BE2C (cell line): Measurements from ENCODE around the gene EXOC1.
"Not testable (repeated sequence)": the region's sequence is repeated elsewhere in the genome, so short reads cannot be mapped to it uniquely, and the experiment has no call there.

Experiments
- DNase-seq: peaks from one replicate; pipeline ENCODE4 v3.0.0-alpha.2; 2020
- H3K27me3 ChIP-seq: fragments of 250-450 bp; sonication (Bioruptor Pico); 2 replicates; pipeline ENCODE4 v1.5.1; 2020; ENCODE audit warnings: mild to moderate bottlenecking
- H3K36me3 ChIP-seq: fragments of 250-450 bp; sonication (Bioruptor Pico); 2 replicates; pipeline ENCODE4 v1.5.1; 2020; ENCODE audit warnings: mild to moderate bottlenecking
- H3K4me1 ChIP-seq: fragments of 250-450 bp; sonication (Bioruptor Pico); 2 replicates; pipeline ENCODE4 v1.5.1; 2020
- H3K4me3 ChIP-seq: 2 replicates; pipeline ENCODE4 v1.5.1; 2011; ENCODE audit warnings: low read depth, low read length
- H3K9me3 ChIP-seq: fragments of 250-450 bp; sonication (Bioruptor Pico); 2 replicates; pipeline ENCODE4 v1.5.1; 2020
- CTCF ChIP-seq: IDR thresholded peaks from 2 replicates; pipeline ENCODE4 v1.5.1; 2012; ENCODE audit warnings: mild to moderate bottlenecking, low read depth, low read length

EXOC1 gene

GRCh38 chr4:55838952-55839351 lies 14.5 kb upstream of the EXOC1 start:
- Histone ChIP-seq H3K4me3 (no peak overlapping the region), H3K27me3 (no peaks in the 10 kb centered on the region), H3K36me3 (no peaks in the 10 kb centered on the region), H3K9me3 (peaks cover 2% of the 10 kb centered on the region), H3K4me1 (no peaks in the 10 kb centered on the region)
- no peak for DNase-seq
- TF ChIP-seq CTCF: no peak

GRCh38 chr4:55840956-55841355 lies 12.5 kb upstream of the EXOC1 start:
- no peak for TF ChIP-seq CTCF
- DNase-seq: no peak

DNA sequence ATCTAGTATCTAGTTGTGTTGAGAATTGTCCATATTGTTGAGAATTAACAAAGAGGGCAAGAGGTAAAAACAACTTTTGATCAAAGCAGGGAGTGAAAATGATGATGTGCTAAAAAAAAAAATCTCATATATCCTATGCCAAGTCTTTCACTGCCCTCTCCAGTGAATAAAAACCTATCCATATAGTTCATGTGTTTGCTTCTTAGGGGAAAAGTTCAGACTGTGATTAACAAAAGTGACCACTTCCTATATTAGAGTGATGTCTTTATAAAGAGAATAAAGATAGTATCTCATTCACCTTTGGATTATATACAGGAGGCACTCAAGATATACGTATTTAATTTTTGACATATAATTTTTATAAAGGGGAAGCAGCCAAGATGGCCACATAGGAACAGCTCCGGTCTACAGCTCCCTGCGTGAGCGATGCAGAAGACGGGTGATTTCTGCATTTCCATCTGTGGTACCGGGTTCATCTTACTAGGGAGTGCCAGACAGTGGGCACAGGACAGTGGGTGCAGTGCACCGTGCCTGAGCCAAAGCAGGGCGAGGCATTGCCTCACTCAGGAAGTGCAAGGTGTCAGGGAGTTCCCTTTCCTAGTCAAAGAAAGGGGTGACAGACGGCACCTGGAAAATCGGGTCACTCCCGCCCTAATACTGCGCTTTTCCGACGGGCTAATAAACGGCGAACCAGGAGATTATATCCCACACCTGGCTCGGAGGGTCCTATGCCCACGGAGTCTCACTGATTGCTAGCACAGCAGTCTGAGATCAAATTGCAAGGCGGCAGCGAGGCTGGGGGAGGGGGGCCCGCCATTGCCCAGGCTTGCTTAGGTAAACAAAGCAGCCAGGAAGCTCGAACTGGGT lies 11.8 kb upstream of the EXOC1 start:
- not testable (repeated sequence) for H3K4me3 ChIP-seq, H3K9me3 ChIP-seq, H3K4me1 ChIP-seq, H3K27me3 ChIP-seq, DNase-seq, H3K36me3 ChIP-seq

More at GRCh38 chr4:55840956-55841355, 12.5 kb upstream of the EXOC1 start:
- Histone ChIP-seq H3K27me3 (no peaks in the 10 kb centered on the region), H3K9me3 (peaks cover 2% of the 10 kb centered on the region), H3K4me1 (no peaks in the 10 kb centered on the region), H3K4me3 (no peak overlapping the region), H3K36me3 (no peaks in the 10 kb centered on the region)

- H3K9me3 ChIP-seq, H3K27me3 ChIP-seq, H3K4me3 ChIP-seq, H3K4me1 ChIP-seq, H3K36me3 ChIP-seq, DNase-seq: not testable (repeated sequence)
These were observed 11.1 kb upstream of the EXOC1 start for GRCh38 chr4:55842312-55842711.

- H3K4me3 ChIP-seq: no peak overlapping the region
- no peak for DNase-seq
- H3K27me3 ChIP-seq: no peaks in the 10 kb centered on the region
- TF ChIP-seq CTCF: 0 out of 2 replicates have a peak, but pooled peaks have one; percentile 3
- H3K9me3 ChIP-seq: no peaks in the 10 kb centered on the region
- H3K36me3 ChIP-seq: no peaks in the 10 kb centered on the region
- H3K4me1 ChIP-seq: no peaks in the 10 kb centered on the region
These were observed 3.7 kb upstream of the EXOC1 start for GRCh38 chr4:55849724-55850123.

GRCh38 chr4:55851885-55852284 lies 1.6 kb upstream of the EXOC1 start:
- H3K4me3 ChIP-seq: no peak overlapping the region
- no peak for TF ChIP-seq CTCF

GRCh38 chr4:55854129-55854528 lies 681 bp downstream of the EXOC1 start:
- Histone ChIP-seq H3K36me3 (no peaks in the 10 kb centered on the region; the same call in 1 of the 2 replicates), H3K4me3 (peak overlapping the region; percentile 98), H3K9me3 (no peaks in the 10 kb centered on the region), H3K27me3 (no peaks in the 10 kb centered on the region), H3K4me1 (no peaks in the 10 kb centered on the region)
- no peak for TF ChIP-seq CTCF
- no peak for DNase-seq

More at GRCh38 chr4:55851885-55852284, 1.6 kb upstream of the EXOC1 start:
- no peaks in the 10 kb centered on the region for H3K36me3 ChIP-seq
- H3K4me1 ChIP-seq: no peaks in the 10 kb centered on the region
- H3K9me3 ChIP-seq: no peaks in the 10 kb centered on the region
- DNase-seq: no peak
- no peaks in the 10 kb centered on the region for H3K27me3 ChIP-seq
